BJ (cell line): Measurements from ENCODE around the gene ZBTB33. TPM values are rescaled to one million over a fixed set of nuclear protein-coding genes. Genes with fewer than 3 reads are reported as not detected.

Experiments used
- CTCF ChIA-PET: fragments of 350-600 bp; formaldehyde crosslinking; extraction: SDS; loops from one replicate; lab custom pipeline; 2021; ENCODE audit warnings: antibody characterized with exemption, inconsistent platforms; lab: Yijun Ruan, JAX
- POLR2A ChIA-PET: fragments of 300-600 bp; sonication (Branson Sonifier 250); formaldehyde crosslinking; extraction: SDS; loops from one replicate; lab custom pipeline; 2021; ENCODE audit warnings: antibody characterized with exemption; lab: Charles Lee
- DNase-seq: peaks from one replicate; pipeline ENCODE4 v3.0.0-alpha.2; 2011; ENCODE audit warnings: low read depth
- H3K27me3 ChIP-seq: 2 replicates; pipeline ENCODE4 v1.6.0; 2011; ENCODE audit warnings: low read length; ENCODE audit not compliant: control insufficient read depth, insufficient read depth
- H3K36me3 ChIP-seq: 2 replicates; pipeline ENCODE4 v1.5.1; 2011; ENCODE audit warnings: low read length; ENCODE audit not compliant: control insufficient read depth, insufficient read depth
- H3K4me3 ChIP-seq: 2 replicates; pipeline ENCODE4 v1.5.1; 2011; ENCODE audit warnings: low read depth, mild to moderate bottlenecking, control low read depth, low read length
- CTCF ChIP-seq: IDR thresholded peaks from 2 replicates; pipeline ENCODE4 v1.5.1; 2011; ENCODE audit warnings: low read depth, mild to moderate bottlenecking, control low read depth, inconsistent platforms, low read length, moderate library complexity; ENCODE audit not compliant: insufficient read depth
- polyA plus RNA-seq: library from polyadenylated mRNA; depleted of rRNA; stranded (reverse); fragments of >200 nt; gene quantifications from 2 replicates; pipeline ENCODE4 v1.2.3, GENCODE V29; 2011

The ZBTB33 gene
- polyA plus RNA-seq, 1 experiment, result 2.2 TPM

GRCh38 chrX:120264341-120264740, 13.7 kb downstream of the ZBTB33 start:
- DNase-seq, result no peak
- no peak for TF ChIP-seq CTCF
- ChIA-PET CTCF (no interaction called here), POLR2A (no interaction called here)
- Histone ChIP-seq H3K4me3 (no peak overlapping the region), H3K36me3 (no peaks in the 10 kb centered on the region), H3K27me3 (no peaks in the 10 kb centered on the region)

- POLR2A ChIA-PET, result no interaction called here
- no peak for DNase-seq
- CTCF ChIA-PET, result interaction anchor here (0.9 to 1.2 kb wide), 2 partner anchors 11 to 19 kb away, joined by 3 read pairs; partner anchors contain the start of gene ZBTB33
- H3K27me3 ChIP-seq, result no peaks in the 10 kb centered on the region
- H3K4me3 ChIP-seq, result no peak overlapping the region
- H3K36me3 ChIP-seq, result no peaks in the 10 kb centered on the region
- no peak for TF ChIP-seq CTCF
Observed at GRCh38 chrX:120269373-120270035, 18.9 kb downstream of the ZBTB33 start.

- TF ChIP-seq CTCF, result no peak
Observed at GRCh38 chrX:120270567-120270966, 20.0 kb downstream of the ZBTB33 start.

GRCh38 chrX:120271218-120271617, 20.6 kb downstream of the ZBTB33 start:
- TF ChIP-seq CTCF, result no peak
- no peaks in the 10 kb centered on the region for H3K27me3 ChIP-seq
- no peak overlapping the region for H3K4me3 ChIP-seq
- H3K36me3 ChIP-seq, result no peaks in the 10 kb centered on the region
- POLR2A ChIA-PET, result no interaction called here
- CTCF ChIA-PET, result no interaction called here
- DNase-seq, result no peak

More at GRCh38 chrX:120270567-120270966, 20.0 kb downstream of the ZBTB33 start:
- no peak for DNase-seq
- Histone ChIP-seq H3K4me3 (no peak overlapping the region), H3K36me3 (no peaks in the 10 kb centered on the region), H3K27me3 (no peaks in the 10 kb centered on the region)
- POLR2A ChIA-PET, result no interaction called here
- CTCF ChIA-PET, result interaction anchor here (0.6 to 0.9 kb wide), 2 partner anchors 10 to 504 kb away, joined by 3 read pairs; no protein-coding TSS in a partner anchor

- Histone ChIP-seq H3K36me3 (no peaks in the 10 kb centered on the region), H3K27me3 (no peaks in the 10 kb centered on the region), H3K4me3 (no peak overlapping the region)
- DNase-seq, result no peak
- ChIA-PET POLR2A (no interaction called here), CTCF (no interaction called here)
- TF ChIP-seq CTCF, result no peak
Observed at GRCh38 chrX:120274145-120274544, 23.5 kb downstream of the ZBTB33 start.
